ENCODE measurements around the gene AP1B1.

AP1B1 gene

DNA sequence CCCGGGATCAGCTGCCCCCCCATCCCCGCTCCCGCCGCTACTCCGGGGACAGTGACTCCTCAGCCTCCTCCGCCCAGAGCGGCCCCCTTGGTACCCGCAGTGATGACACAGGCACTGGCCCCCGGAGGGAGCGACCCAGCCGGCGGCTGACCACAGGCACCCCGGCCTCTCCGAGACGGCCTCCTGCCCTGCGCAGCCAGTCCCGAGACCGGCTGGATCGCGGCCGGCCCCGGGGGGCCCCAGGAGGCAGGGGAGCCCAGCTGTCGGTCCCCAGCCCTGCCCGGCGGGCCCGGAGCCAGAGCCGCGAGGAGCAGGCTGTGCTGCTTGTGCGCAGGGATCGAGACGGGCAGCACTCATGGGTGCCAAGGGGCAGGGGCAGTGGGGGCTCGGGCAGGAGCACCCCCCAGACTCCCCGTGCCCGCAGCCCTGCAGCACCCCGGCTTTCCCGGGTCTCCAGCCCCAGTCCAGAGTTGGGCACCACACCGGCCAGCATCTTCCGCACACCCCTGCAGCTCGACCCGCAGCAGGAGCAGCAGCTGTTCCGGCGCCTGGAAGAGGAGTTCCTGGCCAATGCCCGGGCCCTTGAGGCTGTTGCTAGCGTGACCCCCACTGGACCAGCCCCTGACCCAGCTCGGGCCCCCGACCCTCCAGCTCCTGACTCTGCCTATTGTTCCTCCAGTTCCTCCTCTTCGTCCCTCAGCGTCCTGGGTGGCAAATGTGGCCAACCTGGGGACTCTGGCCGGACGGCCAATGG lies 76.7 kb downstream of the AP1B1 start:
- FAIRE-seq, result no peak

GRCh38 chr22:29310863-29311339 lies 77.5 kb downstream of the AP1B1 start:
- FAIRE-seq, result no peak

DNA sequence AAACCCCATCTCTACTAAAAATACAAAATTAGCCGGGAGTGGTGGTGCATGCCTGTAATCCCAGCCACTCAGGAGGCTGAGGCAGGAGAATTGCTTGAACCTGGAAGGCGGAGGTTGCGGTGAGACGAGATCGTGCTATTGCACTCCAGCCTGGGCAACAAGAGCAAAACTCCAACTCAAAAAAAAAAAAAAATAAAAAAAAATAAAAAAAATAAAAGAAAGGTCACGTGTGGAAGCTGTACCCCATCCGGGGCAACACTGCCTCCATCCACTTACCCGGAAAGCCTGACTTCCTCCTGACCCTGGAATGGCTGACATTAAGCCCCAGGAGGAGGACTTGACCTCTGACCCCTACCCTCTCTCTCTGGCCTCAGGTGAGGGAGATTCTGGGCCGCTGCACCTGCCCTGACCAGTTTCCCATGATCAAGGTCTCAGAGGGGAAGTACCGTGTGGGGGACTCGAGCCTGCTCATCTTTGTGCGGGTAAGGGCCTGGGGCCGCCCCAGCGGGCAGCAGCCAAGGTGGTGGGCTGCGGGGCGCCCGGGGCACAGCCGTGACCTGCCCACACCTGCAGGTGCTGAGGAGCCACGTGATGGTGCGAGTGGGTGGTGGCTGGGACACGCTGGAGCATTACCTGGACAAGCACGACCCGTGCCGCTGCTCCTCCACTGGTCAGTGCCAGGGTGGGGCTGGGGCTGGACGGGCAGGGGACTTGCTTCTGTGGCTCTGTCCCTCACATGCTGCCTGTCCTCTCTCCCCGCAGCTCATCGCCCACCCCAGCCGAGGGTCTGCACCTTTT lies 78.1 kb downstream of the AP1B1 start:
- no peak for FAIRE-seq

- FAIRE-seq, result no peak
These were observed 78.9 kb downstream of the AP1B1 start for GRCh38 chr22:29309332-29310064.

GRCh38 chr22:29308791-29309262 lies 79.5 kb downstream of the AP1B1 start:
- FAIRE-seq, result no peak

DNA sequence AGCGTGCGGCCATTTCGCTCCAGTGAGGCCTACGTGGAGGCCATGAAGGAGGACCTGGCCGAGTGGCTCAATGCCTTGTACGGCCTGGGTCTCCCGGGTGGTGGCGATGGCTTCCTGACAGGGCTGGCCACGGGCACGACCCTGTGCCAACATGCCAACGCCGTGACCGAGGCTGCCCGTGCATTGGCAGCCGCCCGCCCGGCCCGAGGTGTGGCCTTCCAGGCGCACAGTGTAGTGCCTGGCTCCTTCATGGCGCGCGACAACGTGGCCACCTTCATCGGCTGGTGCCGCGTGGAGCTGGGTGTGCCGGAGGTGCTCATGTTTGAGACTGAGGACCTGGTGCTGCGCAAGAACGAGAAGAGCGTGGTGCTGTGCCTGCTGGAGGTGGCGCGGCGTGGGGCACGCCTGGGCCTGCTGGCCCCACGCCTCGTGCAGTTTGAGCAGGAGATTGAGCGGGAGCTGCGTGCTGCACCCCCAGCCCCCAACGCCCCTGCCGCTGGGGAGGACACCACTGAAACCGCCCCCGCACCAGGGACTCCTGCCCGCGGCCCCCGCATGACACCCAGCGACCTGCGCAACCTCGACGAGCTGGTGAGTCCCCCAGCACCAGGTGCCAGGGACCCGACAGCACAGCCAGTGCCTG lies 80.1 kb downstream of the AP1B1 start:
- FAIRE-seq, result no peak

GRCh38 chr22:29307596-29308147 lies 80.7 kb downstream of the AP1B1 start:
- FAIRE-seq, result no peak

- no peak for FAIRE-seq
These were observed 81.4 kb downstream of the AP1B1 start for GRCh38 chr22:29306835-29307595.

DNA sequence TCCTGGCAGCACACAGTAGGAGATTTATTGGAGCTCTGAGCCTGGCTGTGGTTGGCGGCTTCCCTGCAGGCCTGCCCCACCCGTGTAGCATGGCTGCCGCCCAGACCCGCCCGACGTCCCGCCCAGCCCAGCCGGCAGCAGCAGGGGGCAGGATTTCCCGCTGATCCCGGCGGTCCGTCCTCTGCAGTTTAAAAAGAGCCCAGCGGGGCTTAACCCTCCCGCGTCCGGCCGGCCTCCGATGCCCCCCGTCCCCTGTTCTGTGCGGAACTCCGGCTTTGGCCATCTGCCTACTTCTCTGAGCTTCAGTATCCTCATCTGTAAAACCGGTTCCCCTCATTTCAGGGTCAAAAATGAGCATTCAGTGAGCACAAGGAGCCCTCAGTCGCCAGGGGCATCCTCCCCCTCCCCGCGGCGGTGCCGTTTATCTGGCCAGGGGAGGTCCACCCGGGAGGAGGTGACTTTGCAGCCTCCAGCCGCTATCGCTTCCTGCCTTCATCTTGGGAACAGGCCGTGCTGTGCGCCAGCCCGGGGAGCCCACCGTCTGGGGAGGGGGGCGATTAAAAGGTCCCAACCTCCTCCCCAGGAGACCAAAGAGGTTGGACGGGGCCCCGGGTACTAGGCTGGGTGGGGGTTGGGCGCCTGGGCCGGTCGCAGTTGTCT lies 82.1 kb downstream of the AP1B1 start, which contains the start of gene GAS2L1:
Gene GAS2L1, plus strand, starts transcription at position 476 of the 660 bp plus-strand sequence. CDS start 1,456 bp downstream, outside the sequence.
- FAIRE-seq, result no peak

DNA sequence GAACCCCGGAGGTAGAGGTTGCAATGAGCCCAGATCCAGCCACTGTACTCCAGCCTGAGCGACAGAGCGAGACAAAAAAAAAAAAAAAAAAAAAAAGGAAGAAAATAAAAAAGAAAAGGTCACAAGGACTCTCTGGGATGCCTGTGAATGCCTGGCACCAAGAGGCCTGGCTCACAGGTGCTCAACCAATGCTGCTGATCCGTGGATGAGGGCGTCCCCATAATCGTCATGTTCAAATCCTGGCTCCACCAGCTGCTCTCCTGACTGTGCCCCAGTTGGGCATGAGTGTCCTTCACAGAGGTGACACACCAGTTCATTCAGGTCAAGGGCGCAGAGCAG lies 82.6 kb downstream of the AP1B1 start:
- no peak for FAIRE-seq

DNA sequence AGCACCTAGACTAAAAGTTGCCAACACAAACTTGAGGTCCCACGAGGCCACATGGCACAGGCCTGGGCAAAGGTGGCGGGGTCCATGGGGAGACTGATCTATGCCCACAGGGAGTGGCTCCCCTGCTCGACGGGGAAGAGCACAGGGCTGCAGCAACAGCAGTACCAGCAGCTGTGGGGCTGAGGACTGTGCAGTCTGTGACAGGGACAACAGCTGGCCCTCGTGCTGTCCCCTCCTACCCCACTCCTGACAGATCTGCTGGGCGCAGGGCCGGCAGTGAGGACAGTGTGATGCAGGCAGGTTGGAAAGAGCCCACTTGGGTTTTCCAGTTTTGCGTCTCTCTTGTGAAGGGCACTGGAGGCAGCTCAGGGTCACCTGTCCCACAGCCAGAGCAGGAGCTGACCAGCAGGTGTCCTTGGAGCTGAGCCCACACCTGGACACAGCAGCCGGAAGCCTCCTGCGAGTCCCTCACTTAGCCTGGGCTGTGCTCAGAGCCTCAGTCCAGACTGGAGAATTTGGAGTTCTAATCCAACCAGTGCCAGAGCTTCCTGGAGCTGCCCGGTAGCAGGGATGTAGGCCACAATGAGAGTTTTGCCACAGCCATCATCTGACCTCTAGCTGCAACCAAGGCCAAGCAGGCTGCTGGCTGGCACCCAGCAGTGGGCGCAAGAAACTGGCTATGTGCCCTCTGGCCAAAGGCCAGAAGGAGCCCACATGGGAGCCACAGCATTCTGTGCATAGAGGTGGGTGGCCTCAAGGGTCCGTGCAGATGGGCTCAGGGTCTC lies 85.5 kb downstream of the AP1B1 start:
- FAIRE-seq, result no peak

DNA sequence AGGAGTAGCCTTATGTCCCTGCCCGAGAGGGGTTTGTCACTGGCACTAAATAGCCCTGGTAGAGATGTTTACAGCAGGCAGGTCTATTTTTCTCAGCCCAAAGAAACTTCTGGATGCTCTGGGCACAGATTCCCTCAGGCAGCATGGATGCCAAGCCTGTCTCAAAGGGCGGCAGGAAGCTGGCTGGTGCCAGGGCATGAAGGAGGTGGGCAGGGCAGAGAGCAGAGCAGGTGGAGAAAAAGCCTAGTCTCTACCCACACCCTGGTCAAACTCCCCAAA lies 86.0 kb downstream of the AP1B1 start:
- FAIRE-seq, result no peak

GRCh38 chr22:29301716-29302401 lies 86.5 kb downstream of the AP1B1 start:
- FAIRE-seq, result no peak

- no peak for FAIRE-seq
These were observed 87.4 kb downstream of the AP1B1 start for GRCh38 chr22:29300807-29301601.

DNA sequence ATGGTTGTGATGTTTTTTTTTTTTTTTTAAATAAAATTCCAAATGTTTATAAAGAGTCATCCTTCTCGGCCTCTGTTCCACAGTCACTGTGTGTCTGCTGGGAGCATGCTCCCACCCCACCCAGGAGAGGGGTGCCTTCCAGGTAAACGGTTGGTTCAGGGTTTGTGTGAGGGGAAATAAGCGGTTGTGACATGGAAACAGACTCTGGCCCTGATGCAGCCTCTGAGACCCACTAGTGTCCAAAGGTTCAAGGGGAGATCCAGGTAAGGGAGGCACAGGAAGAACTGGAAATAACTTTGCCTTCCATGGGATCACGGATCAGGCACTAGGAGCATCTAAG lies 87.9 kb downstream of the AP1B1 start:
- no peak for FAIRE-seq

GRCh38 chr22:29299136-29299900 lies 89.1 kb downstream of the AP1B1 start:
- FAIRE-seq, result no peak

DNA sequence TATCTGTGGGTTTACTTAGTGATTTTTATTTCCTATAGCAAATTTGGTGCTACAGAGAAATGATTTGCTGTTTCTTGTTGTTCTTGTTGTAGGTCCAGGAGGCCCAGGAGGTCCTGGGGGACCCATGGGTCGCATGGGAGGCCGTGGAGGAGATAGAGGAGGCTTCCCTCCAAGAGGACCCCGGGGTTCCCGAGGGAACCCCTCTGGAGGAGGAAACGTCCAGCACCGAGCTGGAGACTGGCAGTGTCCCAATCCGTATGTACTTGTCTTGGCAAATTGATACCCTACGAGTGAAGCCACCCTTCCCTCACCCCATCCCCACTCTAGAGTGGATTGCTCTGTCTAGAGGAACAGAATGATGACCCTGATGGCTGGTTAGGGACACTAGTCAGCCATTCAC lies 89.7 kb downstream of the AP1B1 start:
- FAIRE-seq, result no peak

GRCh38 chr22:29292379-29292778 lies 96.0 kb downstream of the AP1B1 start:
- no peak for FAIRE-seq

All from A204.1 (cell line).